Mammary epithelial cell (primary cell): ENCODE results near the gene SCT.

Source experiments
- EZH2 ChIP-seq: IDR thresholded peaks from 2 replicates; pipeline ENCODE4 v1.6.1; 2012; ENCODE audit warnings: low read length, inconsistent platforms, borderline replicate concordance
- TF ChIP-seq, protein P1 (sequence below), 2 donors: IDR thresholded peaks in 1 of 2; conservative IDR thresholded peaks in 1 of 2; 2 replicates each; pipeline ENCODE4 v1.5.1; 2011 to 2012; ENCODE audit warnings: inconsistent platforms in 2 of 2, low read length in 2 of 2, mild to moderate bottlenecking in 2 of 2, control low read depth in 1 of 2, low read depth in 1 of 2; ENCODE audit not compliant: insufficient read depth in 1 of 2; ENCODE audit errors: extremely low read depth in 1 of 2

DNA sequence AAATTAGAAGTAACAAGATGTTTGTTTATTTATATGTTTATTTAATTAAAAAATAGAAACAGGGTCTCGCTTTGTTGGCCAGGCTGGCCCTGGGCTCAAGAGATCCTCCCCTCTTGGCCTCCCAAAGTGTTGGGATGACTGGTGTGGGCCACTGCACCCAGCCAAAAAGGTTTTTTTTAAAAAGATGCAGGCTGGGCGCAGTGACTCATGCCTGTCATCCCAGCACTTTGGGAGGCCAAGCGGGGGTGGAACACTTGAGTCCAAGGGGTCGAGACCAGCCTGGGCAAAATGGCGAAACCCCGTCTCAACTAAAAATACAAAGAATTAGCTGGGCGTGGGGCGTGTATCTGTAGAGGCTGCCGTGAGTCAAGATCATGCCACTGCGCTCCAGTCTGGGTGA lies 23.5 kb upstream of the SCT start:
- TF ChIP-seq, protein P1, sequence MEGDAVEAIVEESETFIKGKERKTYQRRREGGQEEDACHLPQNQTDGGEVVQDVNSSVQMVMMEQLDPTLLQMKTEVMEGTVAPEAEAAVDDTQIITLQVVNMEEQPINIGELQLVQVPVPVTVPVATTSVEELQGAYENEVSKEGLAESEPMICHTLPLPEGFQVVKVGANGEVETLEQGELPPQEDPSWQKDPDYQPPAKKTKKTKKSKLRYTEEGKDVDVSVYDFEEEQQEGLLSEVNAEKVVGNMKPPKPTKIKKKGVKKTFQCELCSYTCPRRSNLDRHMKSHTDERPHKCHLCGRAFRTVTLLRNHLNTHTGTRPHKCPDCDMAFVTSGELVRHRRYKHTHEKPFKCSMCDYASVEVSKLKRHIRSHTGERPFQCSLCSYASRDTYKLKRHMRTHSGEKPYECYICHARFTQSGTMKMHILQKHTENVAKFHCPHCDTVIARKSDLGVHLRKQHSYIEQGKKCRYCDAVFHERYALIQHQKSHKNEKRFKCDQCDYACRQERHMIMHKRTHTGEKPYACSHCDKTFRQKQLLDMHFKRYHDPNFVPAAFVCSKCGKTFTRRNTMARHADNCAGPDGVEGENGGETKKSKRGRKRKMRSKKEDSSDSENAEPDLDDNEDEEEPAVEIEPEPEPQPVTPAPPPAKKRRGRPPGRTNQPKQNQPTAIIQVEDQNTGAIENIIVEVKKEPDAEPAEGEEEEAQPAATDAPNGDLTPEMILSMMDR (conservative IDR thresholded peaks at IDR 0.05 in 1 of 2, IDR thresholded peaks at IDR 0.05 in 1 of 2; ENCODE audit: extremely low read depth in 1 of 2, insufficient read depth in 1 of 2, low read depth in 1 of 2, low read length in 2 of 2): no peak
- no peak for TF ChIP-seq EZH2
